HFFc6 (cell line): ENCODE results near the gene ABT1. TPM values are rescaled to one million over a fixed set of nuclear protein-coding genes. Genes with fewer than 3 reads are reported as not detected.

Experiments used
- DNase-seq: peaks from one replicate; pipeline ENCODE4 v3.0.0-alpha.2; 2018
- H3K27ac Mint-ChIP-seq: 2 replicates; pipeline ENCODE4 v1.8.0; 2020; ENCODE audit warnings: mild to moderate bottlenecking, mixed read lengths
- H3K27me3 Mint-ChIP-seq: 2 replicates; pipeline ENCODE4 v1.8.0; 2021; ENCODE audit warnings: mild to moderate bottlenecking, moderate library complexity, mixed read lengths; ENCODE audit not compliant: insufficient read depth
- H3K36me3 Mint-ChIP-seq: 2 replicates; pipeline ENCODE4 v1.8.0; 2021; ENCODE audit warnings: low read depth, mixed read lengths
- H3K4me1 Mint-ChIP-seq: 2 replicates; pipeline ENCODE4 v1.8.0; 2020; ENCODE audit warnings: low read depth, mixed read lengths
- H3K4me3 Mint-ChIP-seq: 2 replicates; pipeline ENCODE4 v1.8.0; 2020; ENCODE audit warnings: mild to moderate bottlenecking, moderate library complexity, mixed read lengths
- H3K9me3 Mint-ChIP-seq: 2 replicates; pipeline ENCODE4 v1.8.0; 2020; ENCODE audit warnings: mild to moderate bottlenecking, mixed read lengths
- CTCF ChIP-seq: fragments of 200-600 bp; sonication (generic); IDR thresholded peaks from 2 replicates; pipeline ENCODE4 v1.5.0; 2021; ENCODE audit warnings: antibody characterized with exemption, mild to moderate bottlenecking
- total RNA-seq, 6 experiments: library from RNA; stranded (reverse); fragmentation: NEBNext Ultra II Directional; extraction: Animal tissue kit (Norgen Biotek cat#: 25700); gene quantifications; 2 replicates in 1 of 6; 3 replicates in 5 of 6; pipeline ENCODE4 v1.2.3, GENCODE V29; 2021

The ABT1 gene
- total RNA-seq, 6 experiments from 2014 or later: 14.2 to 17.2 (median 15.5) TPM

GRCh38 chr6:26577720-26578072, 19.1 kb upstream of the ABT1 start:
- peak overlapping the region; percentile 96 for H3K4me3 Mint-ChIP-seq
- DNase-seq: no peak
- peaks cover 10% of the 10 kb centered on the region for H3K27me3 Mint-ChIP-seq
- peak overlapping the region; percentile 67 for H3K27ac Mint-ChIP-seq
- peaks cover 33% of the 10 kb centered on the region for H3K4me1 Mint-ChIP-seq
- no peaks in the 10 kb centered on the region for H3K36me3 Mint-ChIP-seq
- H3K9me3 Mint-ChIP-seq: peaks cover 8% of the 10 kb centered on the region
- no peak for TF ChIP-seq CTCF

- Mint-ChIP-seq H3K36me3 (no peaks in the 10 kb centered on the region), H3K27me3 (peaks cover 10% of the 10 kb centered on the region), H3K9me3 (peaks cover 8% of the 10 kb centered on the region), H3K4me3 (peak overlapping the region; percentile 96), H3K4me1 (peaks cover 27% of the 10 kb centered on the region), H3K27ac (no peak overlapping the region)
- no peak for TF ChIP-seq CTCF
- no peak for DNase-seq
Observed at GRCh38 chr6:26578279-26578678, 18.5 kb upstream of the ABT1 start.

- no peak for TF ChIP-seq CTCF
- Mint-ChIP-seq H3K36me3 (no peaks in the 10 kb centered on the region), H3K4me3 (no peak overlapping the region), H3K9me3 (peaks cover 8% of the 10 kb centered on the region), H3K27me3 (peaks cover 10% of the 10 kb centered on the region), H3K4me1 (peaks cover 23% of the 10 kb centered on the region), H3K27ac (no peak overlapping the region)
- no peak for DNase-seq
Observed at GRCh38 chr6:26578741-26579140, 18.0 kb upstream of the ABT1 start.

DNA sequence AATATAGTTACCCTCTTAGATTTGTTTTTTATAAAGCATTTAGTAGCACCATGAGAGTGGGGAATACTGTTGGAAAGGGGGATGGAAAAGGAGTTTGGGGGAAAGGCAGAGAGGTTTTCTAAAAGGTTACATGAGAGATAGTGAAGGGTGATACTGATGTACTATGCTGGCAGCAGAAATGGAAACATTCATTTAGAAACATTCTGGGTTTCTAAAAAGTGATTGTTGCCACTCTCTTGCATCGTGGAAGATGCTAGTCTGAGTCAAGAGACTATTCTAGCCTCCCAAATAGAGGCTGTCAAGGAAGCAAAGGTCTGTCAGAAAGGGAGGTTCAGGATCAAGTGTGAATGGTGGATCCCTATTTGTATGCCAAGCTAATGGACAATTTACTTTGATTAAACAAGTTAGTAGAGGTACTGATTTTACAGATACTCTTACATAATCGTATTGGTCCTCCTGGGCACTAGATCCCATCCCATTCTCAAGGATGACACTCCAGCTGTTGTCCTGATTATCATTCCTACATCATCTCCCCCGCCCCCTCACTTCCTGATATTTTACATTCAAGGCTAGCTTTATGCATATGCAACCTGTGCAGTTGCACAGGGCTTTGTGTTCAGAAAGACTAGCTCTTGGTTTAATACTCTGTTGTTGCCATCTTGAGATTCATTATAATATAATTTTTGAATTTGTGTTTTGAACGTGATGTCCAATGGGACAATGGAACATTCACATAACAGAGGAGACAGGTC, 15.4 kb upstream of the ABT1 start:
- no peak for DNase-seq
- Mint-ChIP-seq H3K9me3 (peaks cover 8% of the 10 kb centered on the region), H3K36me3 (no peaks in the 10 kb centered on the region), H3K4me3 (no peak overlapping the region), H3K4me1 (peaks cover 14% of the 10 kb centered on the region), H3K27ac (no peak overlapping the region), H3K27me3 (peaks cover 10% of the 10 kb centered on the region)
- no peak for TF ChIP-seq CTCF

DNA sequence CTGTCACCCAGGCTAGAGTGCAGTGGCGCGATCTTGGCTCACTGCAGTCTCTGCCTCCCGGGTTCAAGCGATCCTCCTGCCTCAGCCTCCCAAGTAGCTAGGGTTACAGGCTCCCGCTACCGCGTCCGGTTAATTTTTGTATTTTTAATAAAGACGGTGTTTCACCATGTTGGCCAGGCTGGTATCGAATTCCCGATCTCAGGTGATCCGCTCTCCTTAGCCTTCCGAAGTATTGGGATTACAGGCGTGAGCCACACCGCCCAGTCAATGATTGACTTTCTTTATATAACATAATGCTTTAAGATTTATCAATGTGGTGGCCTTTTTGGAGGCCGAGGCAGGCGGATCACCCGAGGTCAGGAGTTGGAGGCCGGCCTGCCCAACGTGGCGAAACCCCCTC, 7.8 kb upstream of the ABT1 start:
- Mint-ChIP-seq H3K4me1 (no peaks in the 10 kb centered on the region), H3K4me3 (no peak overlapping the region), H3K27ac (no peak overlapping the region), H3K36me3 (no peaks in the 10 kb centered on the region), H3K9me3 (no peaks in the 10 kb centered on the region), H3K27me3 (peaks cover 6% of the 10 kb centered on the region)
- no peak for DNase-seq
- no peak for TF ChIP-seq CTCF
